GM12892 (cell line): ENCODE measurements around the gene LRRC45.

Source experiments
- POLR2A ChIP-seq: IDR thresholded peaks from 2 replicates; pipeline ENCODE4 v1.6.1; 2011; ENCODE audit warnings: low read depth, low read length, control low read depth
- POLR2AphosphoS5 ChIP-seq: IDR thresholded peaks from 2 replicates; pipeline ENCODE4 v1.6.1; 2011; ENCODE audit warnings: low read depth, low read length, control low read depth
- TAF1 ChIP-seq: IDR thresholded peaks from 2 replicates; pipeline ENCODE4 v1.6.1; 2011; ENCODE audit warnings: low read depth, mild to moderate bottlenecking, control low read depth, low read length, borderline replicate concordance

GRCh38 chr17:82005701-82006348 is 17.3 kb upstream of the LRRC45 start:
- TF ChIP-seq POLR2AphosphoS5 (no peak), POLR2A (no peak), TAF1 (no peak)
